KOPT-K1 (cell line): ENCODE data around the gene NAGLU.

Experiments used
- H3K27ac ChIP-seq: fragments of 200-600 bp; sonication (generic); 2 replicates; pipeline ENCODE4 v1.5.1; 2016; ENCODE audit warnings: antibody characterized with exemption, mild to moderate bottlenecking, low read depth, low read length; ENCODE audit not compliant: poor library complexity, severe bottlenecking
- H3K36me3 ChIP-seq: fragments of 200-600 bp; sonication (generic); 2 replicates; pipeline ENCODE4 v1.5.1; 2017; ENCODE audit warnings: antibody characterized with exemption, mild to moderate bottlenecking, low read length, moderate library complexity; ENCODE audit not compliant: insufficient read depth
- H3K9me3 ChIP-seq: fragments of 200-600 bp; sonication (generic); 2 replicates; pipeline ENCODE4 v1.5.1; 2017; ENCODE audit warnings: antibody characterized with exemption, low read length, mild to moderate bottlenecking; ENCODE audit not compliant: insufficient read depth, poor library complexity, severe bottlenecking

The NAGLU gene

GRCh38 chr17:42578282-42578869, 42.3 kb downstream of the NAGLU start:
- H3K27ac ChIP-seq = peak overlapping the region; percentile 92
- H3K9me3 ChIP-seq = no peaks in the 10 kb centered on the region
- H3K36me3 ChIP-seq = peaks cover 71% of the 10 kb centered on the region

- Histone ChIP-seq H3K36me3 (peaks cover 71% of the 10 kb centered on the region), H3K9me3 (no peaks in the 10 kb centered on the region), H3K27ac (no peak overlapping the region)
Observed at GRCh38 chr17:42579794-42580551, 43.9 kb downstream of the NAGLU start.

- Histone ChIP-seq H3K9me3 (no peaks in the 10 kb centered on the region), H3K36me3 (peaks cover 75% of the 10 kb centered on the region), H3K27ac (no peak overlapping the region)
Observed at GRCh38 chr17:42581744-42582270, 45.8 kb downstream of the NAGLU start.

GRCh38 chr17:42584880-42585279, 48.8 kb downstream of the NAGLU start:
- peaks cover 97% of the 10 kb centered on the region for H3K36me3 ChIP-seq
- no peaks in the 10 kb centered on the region for H3K9me3 ChIP-seq
- H3K27ac ChIP-seq = no peak overlapping the region

GRCh38 chr17:42585353-42585752, 49.3 kb downstream of the NAGLU start:
- no peak overlapping the region for H3K27ac ChIP-seq
- H3K36me3 ChIP-seq = peaks cover 97% of the 10 kb centered on the region
- H3K9me3 ChIP-seq = no peaks in the 10 kb centered on the region

- H3K27ac ChIP-seq = no peak overlapping the region
Observed at GRCh38 chr17:42586514-42587230, 50.6 kb downstream of the NAGLU start.

GRCh38 chr17:42590886-42591285, 54.8 kb downstream of the NAGLU start:
- Histone ChIP-seq H3K9me3 (no peaks in the 10 kb centered on the region), H3K27ac (no peak overlapping the region), H3K36me3 (peaks cover 66% of the 10 kb centered on the region)

More at GRCh38 chr17:42586514-42587230, 50.6 kb downstream of the NAGLU start:
- H3K9me3 ChIP-seq = no peaks in the 10 kb centered on the region
- H3K36me3 ChIP-seq = peaks cover 98% of the 10 kb centered on the region

- no peak overlapping the region for H3K27ac ChIP-seq
- H3K36me3 ChIP-seq = peaks cover 62% of the 10 kb centered on the region
- H3K9me3 ChIP-seq = no peaks in the 10 kb centered on the region
Observed at GRCh38 chr17:42591411-42591810, 55.4 kb downstream of the NAGLU start.
